Hair follicle dermal papilla cell (primary cell): ENCODE results near the gene CEP55. TPM values are rescaled to one million over a fixed set of nuclear protein-coding genes. Genes with fewer than 3 reads are reported as not detected.

Source experiments
- small RNA-seq: library from RNA; depleted of rRNA; stranded (forward); fragments of <200 nt; gene quantifications from one replicate; pipeline ENCODE3, GENCODE V24; 2012
- total RNA-seq: library from RNA; depleted of rRNA; stranded (reverse); fragments of >200 nt; gene quantifications from 2 replicates; pipeline ENCODE4 v1.2.3, GENCODE V29; 2012

The CEP55 gene
- 2.9 and 4.9 TPM in 2 replicates for total RNA-seq

GRCh38 chr10:93496322-93497041, at the start of gene CEP55:
TSS of gene CEP55 (plus strand) at chr10:93496612. CDS start at chr10:93500052, 3,440 bp downstream.

GRCh38 chr10:93482145-93482834, 14.1 kb upstream of the CEP55 start, which contains the start of gene MYOF:
TSS of gene MYOF (minus strand) at chr10:93482334. CDS start at chr10:93482194, 140 bp downstream.

GRCh38 chr10:93566435-93567276, 70.2 kb downstream of the CEP55 start, which contains the start of gene FFAR4:
TSS of gene FFAR4 (plus strand) at chr10:93566665. CDS start at chr10:93566721, 56 bp downstream.

Small RNA genes lying within 50 kb of the gene (small RNA-seq; reads per million reads assigned to genes)
- not detected for gene RNA5SP323

Other genes starting within 250 kb of the CEP55 start
- 626 and 651 TPM in 2 replicates for gene MYOF, start 14.3 kb upstream of the CEP55 start, total RNA-seq
- gene FFAR4, start 70.1 kb downstream of the CEP55 start, total RNA-seq: not detected in 2 replicates
- gene RBP4, start 104.6 kb downstream of the CEP55 start, total RNA-seq: 0.85 TPM in 1 of 2 replicates, not detected in the other
- gene PDE6C, start 115.9 kb downstream of the CEP55 start, total RNA-seq: not detected in 2 replicates
- gene FRA10AC1, start 206.0 kb downstream of the CEP55 start, total RNA-seq: 8.0 and 9.9 TPM in 2 replicates